K562 (cell line): ENCODE measurements around the gene HEBP1. TPM values are rescaled to one million over a fixed set of nuclear protein-coding genes. Genes with fewer than 3 reads are reported as not detected.

Source experiments
- ATAC-seq: fragments of 200-7000 bp; cut with Tn5 transposase; 3 replicates; pipeline ENCODE4 v1.9.1; 2020; ENCODE audit warnings: moderate library complexity
- BruUV-seq: library from RNA; stranded (reverse); fragments of 400-500 nt; replicated peaks from 2 replicates; lab custom pipeline; 2021; lab: Mats Ljungman, UMichigan
- CTCF ChIA-PET: fragments of 300-600 bp; formaldehyde crosslinking; extraction: SDS; loops from one replicate; lab custom pipeline; 2021; ENCODE audit warnings: low intra/inter-chr PET ratio; lab: Yijun Ruan, JAX
- POLR2A ChIA-PET: fragments of 300-600, 350-650 bp; sonication (Branson Sonifier 250); formaldehyde crosslinking; extraction: SDS; loops from one replicate; lab custom pipeline; 2021; ENCODE audit warnings: antibody characterized with exemption, inconsistent platforms; lab: Yijun Ruan, JAX
- DNase-seq, 4 experiments: peaks; one replicate each; pipeline versions ENCODE4 v3.0.0 to v3.0.0-alpha.2; 2011 to 2018; ENCODE audit warnings: low spot score in 3 of 4, mixed read lengths in 3 of 4; ENCODE audit errors: extremely low read depth in 1 of 4
- FAIRE-seq: peaks from 2 replicates; lab custom pipeline; 2011; peaks lifted over from hg19 to GRCh38; lab: Jason Lieb, UNC
- H2AFZ ChIP-seq: 2 replicates; pipeline ENCODE4 v1.6.0; 2011; ENCODE audit warnings: low read depth, low read length, control low read depth, inconsistent platforms
- H3K27ac ChIP-seq: fragments of 200-600 bp; 3 replicates; pipeline ENCODE4 v1.8.0; 2011; ENCODE audit warnings: low read depth, mild to moderate bottlenecking, control low read depth, inconsistent platforms, low read length, moderate library complexity, mixed read lengths; ENCODE audit errors: extremely low read depth
- H3K27me3 ChIP-seq, 2 experiments: fragments of 300-600 bp in 1 of 2; 2 replicates in 1 of 2; 3 replicates in 1 of 2; pipeline versions ENCODE4 v1.6.0 to v1.8.0; 2011; ENCODE audit warnings: inconsistent platforms in 2 of 2, low read length in 2 of 2, mild to moderate bottlenecking in 1 of 2, mixed read lengths in 1 of 2, moderate library complexity in 1 of 2; ENCODE audit not compliant: control insufficient read depth in 2 of 2, insufficient read depth in 2 of 2
- H3K36me3 ChIP-seq: fragments of 300-600 bp; 3 replicates; pipeline ENCODE4 v1.8.0; 2011; ENCODE audit warnings: mild to moderate bottlenecking, low read length, inconsistent platforms; ENCODE audit not compliant: control insufficient read depth, insufficient read depth
- H3K4me1 ChIP-seq, 2 experiments: fragments of 200-600 bp in 1 of 2; replicated peaks in 1 of 2; 2 replicates in 1 of 2; 3 replicates in 1 of 2; pipeline versions ENCODE4 v1.5.1 to v1.8.0; 2011; ENCODE audit warnings: inconsistent platforms in 2 of 2, low read length in 2 of 2, mild to moderate bottlenecking in 1 of 2, mixed read lengths in 1 of 2, moderate library complexity in 1 of 2; ENCODE audit not compliant: control insufficient read depth in 2 of 2, insufficient read depth in 2 of 2
- H3K4me2 ChIP-seq: 2 replicates; pipeline ENCODE4 v1.6.1; 2011; ENCODE audit warnings: low read length, control low read depth, inconsistent platforms, mixed read lengths; ENCODE audit not compliant: insufficient read depth
- H3K4me3 ChIP-seq: fragments of 200-600 bp; sonication (generic), shearing (Covaris generic); 2 replicates; pipeline ENCODE4 v1.5.1; 2016; ENCODE audit warnings: control low read depth, inconsistent platforms
- H3K79me2 ChIP-seq: fragments of 200-600 bp; 3 replicates; pipeline ENCODE4 v1.8.0; 2011; ENCODE audit warnings: low read length, inconsistent platforms; ENCODE audit not compliant: control insufficient read depth, insufficient read depth
- H3K9ac ChIP-seq, 2 experiments: 2 replicates each; pipeline versions ENCODE4 v1.6.0 to v1.6.1; 2011; ENCODE audit warnings: low read depth in 2 of 2, low read length in 2 of 2, control low read depth in 1 of 2, inconsistent platforms in 1 of 2, mild to moderate bottlenecking in 1 of 2, mixed read lengths in 1 of 2; ENCODE audit not compliant: insufficient read depth in 1 of 2
- H3K9me1 ChIP-seq: one replicate; pipeline ENCODE4 v1.6.0; 2011; ENCODE audit warnings: inconsistent platforms, mild to moderate bottlenecking, low read length, moderate library complexity; ENCODE audit not compliant: control insufficient read depth, insufficient read depth
- H3K9me3 ChIP-seq: replicated peaks from 2 replicates; pipeline ENCODE4 v1.5.1; 2011; ENCODE audit warnings: low read depth, low read length, inconsistent platforms; ENCODE audit not compliant: control insufficient read depth, insufficient read depth
- H4K20me1 ChIP-seq: replicated peaks from 2 replicates; pipeline ENCODE4 v1.6.1; 2011; ENCODE audit warnings: low read length, inconsistent platforms, mixed read lengths; ENCODE audit not compliant: control insufficient read depth, insufficient read depth
- BRF1 ChIP-seq: IDR thresholded peaks from 3 replicates; pipeline ENCODE4 v1.6.1; 2011; ENCODE audit warnings: borderline replicate concordance, mild to moderate bottlenecking; ENCODE audit not compliant: insufficient read length; ENCODE audit errors: extremely low read depth
- E2F3 ChIP-seq: fragments of 250-450 bp; sonication (Bioruptor Pico); IDR thresholded peaks from 2 replicates; pipeline ENCODE4 v1.4.0; 2020; ENCODE audit warnings: mild to moderate bottlenecking
- E2F6 ChIP-seq, 2 experiments: IDR thresholded peaks; 2 replicates each; pipeline ENCODE4 v1.6.1; 2011; ENCODE audit warnings: borderline replicate concordance in 1 of 2, control low read depth in 1 of 2, low read depth in 1 of 2, low read length in 1 of 2, mild to moderate bottlenecking in 1 of 2, mixed read lengths in 1 of 2, moderate library complexity in 1 of 2; ENCODE audit not compliant: insufficient read depth in 1 of 2, insufficient read length in 1 of 2, poor library complexity in 1 of 2, severe bottlenecking in 1 of 2; ENCODE audit errors: extremely low read depth in 1 of 2
- FIP1L1 ChIP-seq: fragments of 200-400 bp; formaldehyde crosslinking; IDR thresholded peaks from 2 replicates; pipeline ENCODE4 v1.6.1; 2018; ENCODE audit warnings: mild to moderate bottlenecking, low read depth, low read length; ENCODE audit not compliant: poor library complexity, severe bottlenecking
- HLTF ChIP-seq: fragments of 450-650 bp; IDR thresholded peaks from 2 replicates; pipeline ENCODE4 v1.6.1; 2016
- MECOM ChIP-seq: fragments of 250-450 bp; sonication (Bioruptor Pico); IDR thresholded peaks from 2 replicates; pipeline ENCODE4 v1.8.0; 2022; ENCODE audit warnings: inconsistent platforms
- NR1H2 ChIP-seq: sonication (generic); formaldehyde crosslinking; IDR thresholded peaks from 2 replicates; pipeline ENCODE4 v1.4.0; 2020; ENCODE audit warnings: mild to moderate bottlenecking, missing genetic modification reagents
- POLR2AphosphoS5 ChIP-seq: IDR thresholded peaks from 2 replicates; pipeline ENCODE4 v1.6.1; 2011; ENCODE audit warnings: mild to moderate bottlenecking, low read depth, low read length, moderate library complexity; ENCODE audit not compliant: control insufficient read depth, insufficient read depth
- TSHZ1 ChIP-seq: fragments of 250-450 bp; sonication (Bioruptor Pico); IDR thresholded peaks from 2 replicates; pipeline ENCODE4 v1.4.0; 2020; ENCODE audit warnings: mild to moderate bottlenecking, moderate library complexity
- ZBTB11 ChIP-seq, 3 experiments: fragments of 200-800 bp in 1 of 3; fragments of 250-450 bp in 1 of 3; fragments of 450-650 bp in 1 of 3; sonication (Bioruptor Pico) in 1 of 3; sonication (Bioruptor generic) in 1 of 3; formaldehyde crosslinking in 1 of 3; IDR thresholded peaks; 2 replicates each; pipeline versions ENCODE4 v1.6.1 to v1.8.0; 2016 to 2022; ENCODE audit warnings: mild to moderate bottlenecking in 2 of 3, missing genetic modification characterization in 2 of 3, missing compliant biosample characterization in 1 of 3, moderate library complexity in 1 of 3
- ZNF232 ChIP-seq: sonication (generic); formaldehyde crosslinking; IDR thresholded peaks from 2 replicates; pipeline ENCODE4 v1.8.0; 2022; ENCODE audit warnings: mild to moderate bottlenecking, missing genetic modification reagents
- ZNF551 ChIP-seq: fragments of 250-450 bp; sonication (Bioruptor Pico); IDR thresholded peaks from 2 replicates; pipeline ENCODE4 v1.5.0; 2021; ENCODE audit warnings: mild to moderate bottlenecking, moderate library complexity
- WGBS: fragments of 100-300 bp; shearing (Covaris generic); methylation state at CpG from one replicate; pipeline ENCODE4 v1.1.6; 2016; ENCODE audit warnings: low coverage, mixed read lengths; ENCODE audit not compliant: insufficient coverage; ENCODE audit errors: missing lambda C conversion rate; 5-methylcytosine and 5-hydroxymethylcytosine counted together
- in situ Hi-C: fragments of 300-500 bp; cut with MboI; formaldehyde crosslinking; loops from 4 replicates; pipeline ENCODE4 v1.15.0; 2018; ENCODE audit warnings: inconsistent platforms, mixed read lengths
- intact Hi-C: fragments of 100-400 bp; cut with micrococcal nuclease; formaldehyde crosslinking; loops from 2 replicates; pipeline ENCODE4 v1.14.2; 2022
- polyA plus RNA-seq, 8 experiments: library from polyadenylated mRNA; depleted of rRNA in 4 of 8; stranded (reverse) in 5 of 8; unstranded in 3 of 8; fragments of >200 nt; fragmentation: Nextera tagmentation in 2 of 8; fragmentation: Illumina TruSeq in 1 of 8; extraction: Ambion mirVana in 2 of 8; extraction: Trizol in 1 of 8; gene quantifications; 2 replicates each; pipeline versions ENCODE4 v1.2.1 to v1.2.3, GENCODE V29; 2011 to 2014; ENCODE audit warnings: inconsistent platforms in 1 of 8, missing spikeins in 1 of 8
- total RNA-seq, 7 experiments: library from RNA; depleted of rRNA in 6 of 7; stranded (reverse); fragments of >200 nt in 6 of 7; fragmentation: Illumina TruSeq in 2 of 7; extraction: Trizol in 2 of 7; gene quantifications; 2 replicates each; pipeline versions ENCODE4 v1.2.1 to v1.2.3, GENCODE V29; 2011 to 2021; ENCODE audit warnings: low replicate concordance in 1 of 7

HEBP1 gene
- total and polyA plus RNA-seq, 9 of the 15 experiments (the other 6 are each of a cell fraction or from before 2014, with no cell fraction given): 1.1 to 10.1 (median 2.4) TPM

GRCh38 chr12:12936983-12937491 lies 63.0 kb downstream of the HEBP1 start (continued):
- TF ChIP-seq MECOM (CRISPR knock-in tag): no peak
- TF ChIP-seq E2F6 (IDR thresholded peaks at IDR 0.05; ENCODE audit: borderline replicate concordance in 1 of 2, extremely low read depth in 1 of 2, insufficient read depth in 1 of 2, insufficient read length in 1 of 2, low read depth in 1 of 2, low read length in 1 of 2, poor library complexity in 1 of 2, severe bottlenecking in 1 of 2): no peak

- BruUV-seq: no TSS peak
- H3K4me1 ChIP-seq: no peaks in the 10 kb centered on the region; a peak in 3 of 5 replicates
- ATAC-seq (no peak), FAIRE-seq (no peak), DNase-seq (no peak)
- CTCF ChIA-PET: no interaction called here
- intact Hi-C loops: no loop called here
- WGBS: 86% methylated on average over 6 of the region's 8 CpGs
- POLR2A ChIA-PET: no interaction called here
- H3K9me1 ChIP-seq: no peaks in the 10 kb centered on the region
- H3K4me3 ChIP-seq: no peak overlapping the region
- H3K9me3 ChIP-seq: no peaks in the 10 kb centered on the region
- H3K9ac ChIP-seq: no peak overlapping the region
- no peak overlapping the region for H3K4me2 ChIP-seq
- no peaks in the 10 kb centered on the region for H3K27me3 ChIP-seq
- H4K20me1 ChIP-seq: no peaks in the 10 kb centered on the region
- no peaks in the 10 kb centered on the region; the same call in 2 of the 3 replicates for H3K79me2 ChIP-seq
- no peak overlapping the region for H3K27ac ChIP-seq
- in situ Hi-C loops: no loop called here
- peaks cover 12% of the 10 kb centered on the region; the same call in 1 of the 3 replicates for H3K36me3 ChIP-seq
- no peak overlapping the region for H2AFZ ChIP-seq
- TF ChIP-seq ZNF232 (CRISPR knock-in tag) (no peak), E2F3 (CRISPR knock-in tag) (no peak), TSHZ1 (CRISPR knock-in tag) (no peak), BRF1 (no peak), NR1H2 (CRISPR knock-in tag) (no peak), ZBTB11 (CRISPR knock-in tag; IDR thresholded peaks at IDR 0.05) (no peak), POLR2AphosphoS5 (no peak), HLTF (no peak), ZNF551 (no peak), FIP1L1 (no peak)
These were observed 65.5 kb downstream of the HEBP1 start for GRCh38 chr12:12934556-12934955.
